Neutrophil (primary cell): ENCODE results near the gene BCCIP.

Experiments
- H3K27ac ChIP-seq: fragments of 200-600 bp; sonication (generic); 2 replicates; pipeline ENCODE4 v1.5.1; 2016; ENCODE audit warnings: mild to moderate bottlenecking, moderate library complexity
- H3K27me3 ChIP-seq: fragments of 200-600 bp; sonication (generic); 2 replicates; pipeline ENCODE4 v1.6.0; 2016; ENCODE audit warnings: mild to moderate bottlenecking
- H3K36me3 ChIP-seq: fragments of 200-600 bp; sonication (generic); 2 replicates; pipeline ENCODE4 v1.5.1; 2017
- H3K4me1 ChIP-seq, 2 experiments: fragments of 200-600 bp in 1 of 2; sonication (generic) in 1 of 2; 1 replicate in 1 of 2; 2 replicates in 1 of 2; pipeline versions ENCODE4 v1.5.1 to v1.6.1; 2013 to 2016; ENCODE audit warnings: low read depth in 1 of 2, low read length in 1 of 2, mild to moderate bottlenecking in 1 of 2, moderate library complexity in 1 of 2; ENCODE audit not compliant: control insufficient read depth in 1 of 2, insufficient read depth in 1 of 2
- H3K4me3 ChIP-seq, 2 experiments: fragments of 200-600 bp in 1 of 2; sonication (generic) in 1 of 2; 1 replicate in 1 of 2; 2 replicates in 1 of 2; pipeline ENCODE4 v1.5.1; 2013 to 2016; ENCODE audit warnings: low read depth in 1 of 2, low read length in 1 of 2, mild to moderate bottlenecking in 1 of 2, moderate library complexity in 1 of 2
- H3K9me3 ChIP-seq: fragments of 200-600 bp; sonication (generic); 2 replicates; pipeline ENCODE4 v1.5.1; 2016
- TF ChIP-seq, protein P1 (sequence below): fragments of 200-600 bp; sonication (generic); IDR thresholded peaks from 2 replicates; pipeline ENCODE4 v1.5.1; 2016; ENCODE audit warnings: antibody characterized with exemption

The BCCIP gene

DNA sequence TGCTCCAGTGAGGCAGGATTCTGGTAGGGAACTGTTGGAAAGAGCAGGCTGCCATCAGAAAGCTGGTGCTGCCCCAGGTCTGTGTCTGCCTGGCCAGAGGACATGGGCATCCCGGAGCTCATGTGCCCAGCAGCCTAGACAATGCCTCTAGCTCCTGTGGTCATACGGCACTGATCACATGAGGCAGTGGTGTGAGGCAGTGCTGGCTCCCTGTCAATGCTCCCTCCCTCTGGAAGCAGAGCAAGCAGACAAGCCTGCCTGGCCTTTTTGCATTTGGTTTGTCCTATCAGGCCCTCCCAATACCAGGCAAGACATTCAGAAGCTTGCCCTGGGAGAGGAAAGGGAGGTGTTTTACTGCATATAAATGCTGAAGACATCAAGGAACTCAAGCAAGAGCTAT, 28.2 kb upstream of the BCCIP start:
- Histone ChIP-seq H3K4me3 (no peak overlapping the region), H3K36me3 (peaks cover 45% of the 10 kb centered on the region)
- TF ChIP-seq, protein P1, sequence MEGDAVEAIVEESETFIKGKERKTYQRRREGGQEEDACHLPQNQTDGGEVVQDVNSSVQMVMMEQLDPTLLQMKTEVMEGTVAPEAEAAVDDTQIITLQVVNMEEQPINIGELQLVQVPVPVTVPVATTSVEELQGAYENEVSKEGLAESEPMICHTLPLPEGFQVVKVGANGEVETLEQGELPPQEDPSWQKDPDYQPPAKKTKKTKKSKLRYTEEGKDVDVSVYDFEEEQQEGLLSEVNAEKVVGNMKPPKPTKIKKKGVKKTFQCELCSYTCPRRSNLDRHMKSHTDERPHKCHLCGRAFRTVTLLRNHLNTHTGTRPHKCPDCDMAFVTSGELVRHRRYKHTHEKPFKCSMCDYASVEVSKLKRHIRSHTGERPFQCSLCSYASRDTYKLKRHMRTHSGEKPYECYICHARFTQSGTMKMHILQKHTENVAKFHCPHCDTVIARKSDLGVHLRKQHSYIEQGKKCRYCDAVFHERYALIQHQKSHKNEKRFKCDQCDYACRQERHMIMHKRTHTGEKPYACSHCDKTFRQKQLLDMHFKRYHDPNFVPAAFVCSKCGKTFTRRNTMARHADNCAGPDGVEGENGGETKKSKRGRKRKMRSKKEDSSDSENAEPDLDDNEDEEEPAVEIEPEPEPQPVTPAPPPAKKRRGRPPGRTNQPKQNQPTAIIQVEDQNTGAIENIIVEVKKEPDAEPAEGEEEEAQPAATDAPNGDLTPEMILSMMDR, result no peak

DNA sequence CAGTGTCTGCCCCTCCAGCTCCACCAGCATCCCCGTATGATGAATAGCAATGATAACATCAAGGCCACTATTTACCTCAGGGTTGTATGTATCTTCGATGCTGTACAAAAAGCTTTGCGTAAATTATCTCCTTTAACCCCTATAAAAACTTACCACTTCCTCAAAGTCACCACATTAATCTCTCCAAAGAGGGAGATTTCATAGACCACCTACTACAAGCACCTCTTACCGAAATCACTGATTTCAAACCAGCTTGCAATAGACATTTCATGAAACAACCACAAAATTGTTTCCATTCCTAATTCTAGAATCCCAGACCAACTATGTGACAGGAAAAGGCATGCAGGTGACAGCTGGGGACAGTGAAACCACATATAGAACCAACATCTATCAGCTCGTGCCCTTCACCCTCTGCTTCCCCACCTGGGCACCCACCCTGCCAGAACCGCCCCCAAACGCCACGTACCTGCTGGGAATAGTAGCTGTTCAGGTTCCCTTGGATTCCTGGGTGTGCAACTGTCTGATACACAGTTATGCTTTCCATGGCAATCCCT, 27.6 kb upstream of the BCCIP start:
- H3K4me3 ChIP-seq, result no peak overlapping the region
- TF ChIP-seq, protein P1, result no peak
- H3K27me3 ChIP-seq, result no peaks in the 10 kb centered on the region
- no peaks in the 10 kb centered on the region for H3K9me3 ChIP-seq
- no peak overlapping the region for H3K27ac ChIP-seq
- peaks cover 45% of the 10 kb centered on the region for H3K36me3 ChIP-seq
- no peaks in the 10 kb centered on the region for H3K4me1 ChIP-seq

More for the DNA sequence above, 28.2 kb upstream of the BCCIP start:
- Histone ChIP-seq H3K4me1 (no peaks in the 10 kb centered on the region), H3K9me3 (no peaks in the 10 kb centered on the region), H3K27ac (no peak overlapping the region), H3K27me3 (no peaks in the 10 kb centered on the region)

DNA sequence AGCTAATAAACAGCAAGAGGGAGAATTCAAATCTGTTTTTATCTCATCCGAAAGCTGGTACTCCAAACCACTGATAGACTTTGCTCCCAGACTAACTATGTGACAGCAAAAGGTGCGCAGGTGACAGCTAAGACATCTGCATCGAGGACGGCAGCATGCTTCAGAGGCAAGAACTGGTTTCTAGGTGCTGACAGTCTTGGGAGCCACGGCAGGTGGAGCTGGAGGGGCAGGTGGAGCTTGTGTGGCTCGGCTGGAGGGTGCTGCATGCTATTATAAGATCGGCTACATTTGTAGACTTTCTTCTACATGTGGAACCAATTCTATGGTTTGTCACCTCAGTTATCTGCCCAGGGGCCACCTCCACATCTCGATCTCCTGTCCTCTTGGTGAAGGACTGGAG, 25.9 kb upstream of the BCCIP start:
- Histone ChIP-seq H3K27ac (no peak overlapping the region), H3K4me1 (no peaks in the 10 kb centered on the region), H3K36me3 (peaks cover 36% of the 10 kb centered on the region), H3K4me3 (no peak overlapping the region), H3K9me3 (no peaks in the 10 kb centered on the region), H3K27me3 (no peaks in the 10 kb centered on the region)
- TF ChIP-seq, protein P1, result no peak

DNA sequence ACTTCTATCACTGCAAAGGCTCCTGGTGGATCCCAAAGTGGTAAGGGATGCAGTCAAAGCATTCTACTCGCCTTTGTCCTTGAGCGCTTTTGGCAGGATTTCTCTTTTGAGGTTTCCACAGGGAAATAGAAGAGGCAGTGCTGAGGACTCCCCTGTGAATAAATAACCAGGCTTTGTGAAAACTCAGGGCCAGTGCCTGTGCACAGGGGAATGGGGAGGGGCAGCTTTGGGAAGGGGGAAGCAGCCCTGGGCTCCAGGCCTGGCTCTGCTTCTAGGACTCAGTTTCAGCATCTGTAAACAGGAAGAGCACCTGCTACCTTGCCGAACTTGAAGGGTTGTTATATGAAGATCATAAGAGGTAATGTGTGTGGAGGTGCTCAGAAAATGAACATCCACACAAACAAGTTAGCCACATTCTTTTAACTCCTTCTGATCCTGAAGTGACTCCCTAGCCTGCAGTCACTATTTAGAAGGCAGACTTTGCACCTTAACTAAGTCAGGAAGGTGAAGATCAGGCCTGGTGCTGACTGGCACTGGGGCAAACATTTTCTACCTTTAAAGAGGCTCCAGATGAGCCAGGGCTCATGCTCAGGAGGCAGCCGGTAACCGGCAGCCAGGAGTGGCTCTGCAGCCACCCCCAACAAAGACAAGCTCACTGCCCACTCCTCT, 25.2 kb upstream of the BCCIP start:
- Histone ChIP-seq H3K4me1 (no peaks in the 10 kb centered on the region), H3K36me3 (peaks cover 29% of the 10 kb centered on the region)
- TF ChIP-seq, protein P1, result no peak

DNA sequence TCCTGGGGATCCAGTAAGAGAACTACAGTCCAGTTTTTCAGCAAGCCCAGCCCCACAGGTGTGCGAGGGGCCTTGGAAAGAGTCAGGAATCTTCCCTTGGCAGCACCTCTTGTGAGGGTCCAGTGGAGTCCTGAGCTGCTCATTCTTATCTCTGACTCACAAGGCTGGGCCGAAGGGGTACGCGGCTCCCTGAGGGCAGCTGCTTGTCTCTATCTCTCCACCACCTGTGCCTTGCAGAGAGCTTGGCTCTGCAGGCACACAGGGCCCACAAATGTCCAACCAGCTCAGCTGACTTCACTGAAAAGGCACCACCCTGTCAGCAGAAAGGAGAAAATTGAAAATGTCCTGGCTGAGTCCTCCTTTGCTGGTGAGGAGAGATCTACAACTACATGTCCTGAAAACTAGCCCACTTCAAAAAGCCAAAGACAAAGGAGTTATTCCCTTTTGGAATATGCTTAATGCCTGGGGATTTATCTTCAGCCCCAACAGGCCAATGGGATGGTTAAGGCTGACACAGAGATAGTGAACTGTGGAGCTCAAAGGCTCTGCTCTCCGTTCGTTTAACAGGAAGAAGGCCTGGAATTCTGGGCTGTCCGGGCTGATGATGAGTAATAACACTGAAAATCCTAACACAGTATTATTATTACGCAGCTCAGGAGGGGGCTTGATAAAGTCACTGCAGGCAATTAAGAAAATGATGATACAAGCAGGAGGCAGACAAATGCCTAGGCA, 23.7 kb upstream of the BCCIP start:
- no peak overlapping the region for H3K4me3 ChIP-seq
- H3K36me3 ChIP-seq, result peaks cover 20% of the 10 kb centered on the region
- H3K27ac ChIP-seq, result no peak overlapping the region
- no peaks in the 10 kb centered on the region for H3K27me3 ChIP-seq
- H3K4me1 ChIP-seq, result no peaks in the 10 kb centered on the region
- TF ChIP-seq, protein P1, result no peak
- H3K9me3 ChIP-seq, result no peaks in the 10 kb centered on the region

More for the DNA sequence above, 25.2 kb upstream of the BCCIP start:
- H3K4me3 ChIP-seq, result no peak overlapping the region
- no peaks in the 10 kb centered on the region for H3K9me3 ChIP-seq
- H3K27me3 ChIP-seq, result no peaks in the 10 kb centered on the region
- no peak overlapping the region for H3K27ac ChIP-seq
